Breast epithelium (tissue), 3 donors: ENCODE results near the gene HSPB2.

Experiments
- POLR2A ChIP-seq: fragments of 450-650 bp; IDR thresholded peaks from one replicate; pipeline ENCODE4 v1.6.1; 2016; ENCODE audit warnings: antibody characterized with exemption, mild to moderate bottlenecking, moderate library complexity
- POLR2AphosphoS5 ChIP-seq, 3 donors: sonication (generic); formaldehyde crosslinking; IDR thresholded peaks; one replicate each; pipeline ENCODE4 v1.6.1; 2017; ENCODE audit warnings: antibody characterized with exemption in 3 of 3
- TF ChIP-seq, protein P1 (sequence below), 3 donors: fragments of 450-650 bp; IDR thresholded peaks; one replicate each; pipeline ENCODE4 v1.5.1; 2016 to 2017; ENCODE audit warnings: antibody characterized with exemption in 3 of 3, mild to moderate bottlenecking in 3 of 3, moderate library complexity in 3 of 3

DNA sequence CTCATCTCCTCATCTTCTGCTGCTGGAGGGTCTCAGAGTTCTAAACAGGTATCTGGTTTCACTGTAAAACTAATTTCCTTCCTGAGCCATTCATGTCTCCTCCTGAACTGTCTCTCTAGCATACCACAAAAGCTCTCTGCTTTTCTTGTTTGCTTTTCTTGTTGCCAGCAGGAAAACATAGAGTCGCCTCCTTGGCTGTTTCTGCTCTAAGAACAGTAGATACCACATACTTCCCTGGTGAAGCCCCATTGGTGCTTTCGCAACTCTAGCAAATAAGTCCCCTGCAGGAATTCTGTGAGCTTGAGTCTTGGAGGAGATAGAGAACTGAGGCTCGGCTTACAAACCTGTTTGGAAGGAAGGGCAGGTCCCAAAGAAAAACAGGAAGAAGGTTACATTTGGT is 31.6 kb downstream of the HSPB2 start:
- TF ChIP-seq, protein P1, sequence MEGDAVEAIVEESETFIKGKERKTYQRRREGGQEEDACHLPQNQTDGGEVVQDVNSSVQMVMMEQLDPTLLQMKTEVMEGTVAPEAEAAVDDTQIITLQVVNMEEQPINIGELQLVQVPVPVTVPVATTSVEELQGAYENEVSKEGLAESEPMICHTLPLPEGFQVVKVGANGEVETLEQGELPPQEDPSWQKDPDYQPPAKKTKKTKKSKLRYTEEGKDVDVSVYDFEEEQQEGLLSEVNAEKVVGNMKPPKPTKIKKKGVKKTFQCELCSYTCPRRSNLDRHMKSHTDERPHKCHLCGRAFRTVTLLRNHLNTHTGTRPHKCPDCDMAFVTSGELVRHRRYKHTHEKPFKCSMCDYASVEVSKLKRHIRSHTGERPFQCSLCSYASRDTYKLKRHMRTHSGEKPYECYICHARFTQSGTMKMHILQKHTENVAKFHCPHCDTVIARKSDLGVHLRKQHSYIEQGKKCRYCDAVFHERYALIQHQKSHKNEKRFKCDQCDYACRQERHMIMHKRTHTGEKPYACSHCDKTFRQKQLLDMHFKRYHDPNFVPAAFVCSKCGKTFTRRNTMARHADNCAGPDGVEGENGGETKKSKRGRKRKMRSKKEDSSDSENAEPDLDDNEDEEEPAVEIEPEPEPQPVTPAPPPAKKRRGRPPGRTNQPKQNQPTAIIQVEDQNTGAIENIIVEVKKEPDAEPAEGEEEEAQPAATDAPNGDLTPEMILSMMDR (IDR thresholded peaks at IDR 0.05) = no peak
- no peak for TF ChIP-seq POLR2AphosphoS5 (IDR thresholded peaks at IDR 0.05)
- TF ChIP-seq POLR2A = no peak
